NOMO-1 treated with dmso at 0.1 percent for 144 hours (cell line): ENCODE data around the gene PELI2.

ENCODE experiments used
- DNase-seq: peaks from one replicate; lab custom pipeline; 2025; ENCODE audit not compliant: unreplicated experiment; lab: John Stamatoyannopoulos, UW

Gene PELI2

GRCh38 chr14:56170877-56171422 lies 52.7 kb downstream of the PELI2 start:
- DNase-seq = no peak

- no peak for DNase-seq
These were observed 53.9 kb downstream of the PELI2 start for GRCh38 chr14:56172074-56172473.

- DNase-seq = no peak
These were observed 54.4 kb downstream of the PELI2 start for GRCh38 chr14:56172571-56172971.

- no peak for DNase-seq
These were observed 55.2 kb downstream of the PELI2 start for GRCh38 chr14:56173365-56173922.

- no peak for DNase-seq
These were observed 57.6 kb downstream of the PELI2 start for GRCh38 chr14:56175773-56176172.

- DNase-seq = no peak
These were observed 58.3 kb downstream of the PELI2 start for GRCh38 chr14:56176530-56176929.

GRCh38 chr14:56177036-56177435 lies 58.8 kb downstream of the PELI2 start:
- DNase-seq = no peak

- DNase-seq = no peak
These were observed 62.7 kb downstream of the PELI2 start for GRCh38 chr14:56180754-56181542.

- DNase-seq = no peak
These were observed 63.5 kb downstream of the PELI2 start for GRCh38 chr14:56181681-56182085.

GRCh38 chr14:56182410-56182809 lies 64.2 kb downstream of the PELI2 start:
- DNase-seq = no peak

- no peak for DNase-seq
These were observed 65.5 kb downstream of the PELI2 start for GRCh38 chr14:56183631-56184157.

- no peak for DNase-seq
These were observed 67.8 kb downstream of the PELI2 start for GRCh38 chr14:56185992-56186391.

- DNase-seq = no peak
These were observed 69.5 kb downstream of the PELI2 start for GRCh38 chr14:56187736-56188135.

GRCh38 chr14:56189307-56189706 lies 71.1 kb downstream of the PELI2 start:
- no peak for DNase-seq

GRCh38 chr14:56193347-56193746 lies 75.1 kb downstream of the PELI2 start:
- no peak for DNase-seq

GRCh38 chr14:56194042-56194441 lies 75.8 kb downstream of the PELI2 start:
- DNase-seq = no peak

- no peak for DNase-seq
These were observed 77.0 kb downstream of the PELI2 start for GRCh38 chr14:56195223-56195622.

- DNase-seq = peak; percentile 39
These were observed 77.5 kb downstream of the PELI2 start for GRCh38 chr14:56195704-56196103.

GRCh38 chr14:56196274-56196673 lies 78.1 kb downstream of the PELI2 start:
- DNase-seq = no peak

- no peak for DNase-seq
These were observed 78.9 kb downstream of the PELI2 start for GRCh38 chr14:56197150-56197549.

- no peak for DNase-seq
These were observed 80.2 kb downstream of the PELI2 start for GRCh38 chr14:56198438-56198837.
